GM21786 (cell line): ENCODE measurements around the gene TXNDC9.
"Not testable (repeated sequence)": the region's sequence is repeated elsewhere in the genome, so short reads cannot be mapped to it uniquely, and the experiment has no call there.

ENCODE experiments used
- ATAC-seq: cut with Tn5 transposase; IDR thresholded peaks from one replicate; pipeline ENCODE4 v1.9.1; 2021; ENCODE audit not compliant: unreplicated experiment

Gene TXNDC9, protein sequence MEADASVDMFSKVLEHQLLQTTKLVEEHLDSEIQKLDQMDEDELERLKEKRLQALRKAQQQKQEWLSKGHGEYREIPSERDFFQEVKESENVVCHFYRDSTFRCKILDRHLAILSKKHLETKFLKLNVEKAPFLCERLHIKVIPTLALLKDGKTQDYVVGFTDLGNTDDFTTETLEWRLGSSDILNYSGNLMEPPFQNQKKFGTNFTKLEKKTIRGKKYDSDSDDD

DNA sequence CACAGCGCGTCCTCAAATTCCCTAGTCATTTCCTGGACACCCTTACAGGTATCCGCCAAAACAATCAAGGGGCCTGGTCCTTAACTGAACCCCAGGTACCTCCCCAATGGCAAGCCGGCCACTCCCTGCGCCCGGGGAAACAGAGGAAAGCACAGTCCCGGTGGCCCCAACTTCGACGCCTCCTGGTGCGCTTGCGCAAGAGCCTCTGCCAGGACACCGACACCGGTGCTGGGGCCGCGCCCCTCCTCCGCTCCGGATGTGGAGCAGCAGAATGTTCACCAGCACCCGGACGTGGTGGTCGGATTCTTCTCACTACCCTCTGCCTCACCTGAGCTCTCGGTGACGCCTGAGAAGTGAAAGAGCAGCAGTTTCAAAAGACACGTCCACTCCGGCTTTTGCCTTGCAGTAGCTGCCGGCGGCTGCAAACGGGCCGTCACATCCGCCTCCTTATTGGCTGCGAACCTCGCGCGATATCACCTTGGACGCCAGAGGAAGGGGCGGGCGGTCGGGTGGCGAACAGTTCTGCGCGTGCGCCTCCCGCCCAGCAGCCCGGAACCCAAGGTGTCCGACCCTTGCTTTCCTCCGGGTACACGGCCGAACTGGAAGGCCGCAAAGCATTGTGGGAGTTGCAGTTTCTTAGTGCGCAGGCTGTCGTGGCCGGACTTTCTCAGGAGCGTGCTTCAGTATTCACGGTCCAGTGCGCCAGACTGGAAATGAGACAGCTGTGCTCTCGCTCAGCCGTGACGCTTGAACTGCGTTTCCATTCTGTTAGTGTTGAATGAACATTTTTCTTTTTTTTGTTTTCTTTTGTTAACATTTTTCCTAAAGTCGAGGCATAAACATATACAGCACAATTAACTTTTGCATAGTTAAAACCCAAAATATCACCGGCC, at the start of gene TXNDC9:
Gene TXNDC9, minus strand, starts transcription at position 423 of the 893 bp plus-strand sequence. CDS start 3,123 bp downstream, outside the sequence.
- peak; percentile 62 for ATAC-seq

DNA sequence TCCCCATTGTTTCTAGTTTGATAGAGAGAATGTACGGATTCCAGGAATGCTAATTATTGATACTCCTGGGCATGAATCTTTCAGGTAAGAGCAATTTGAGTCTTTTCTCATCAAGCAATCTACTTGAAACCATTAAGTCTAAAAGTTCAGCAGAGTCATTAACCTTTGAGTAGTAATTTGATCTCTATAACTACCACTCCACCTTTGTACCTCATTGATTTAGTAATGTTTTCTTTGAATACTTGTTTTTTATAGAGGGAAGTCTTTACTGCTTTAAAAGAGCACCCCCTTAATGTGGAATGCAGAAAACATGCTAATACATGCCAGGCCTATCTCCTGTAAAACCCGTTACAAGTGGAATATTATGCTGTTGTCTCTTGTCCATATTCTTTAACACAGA, 46.0 kb upstream of the TXNDC9 start:
- ATAC-seq = no peak

DNA sequence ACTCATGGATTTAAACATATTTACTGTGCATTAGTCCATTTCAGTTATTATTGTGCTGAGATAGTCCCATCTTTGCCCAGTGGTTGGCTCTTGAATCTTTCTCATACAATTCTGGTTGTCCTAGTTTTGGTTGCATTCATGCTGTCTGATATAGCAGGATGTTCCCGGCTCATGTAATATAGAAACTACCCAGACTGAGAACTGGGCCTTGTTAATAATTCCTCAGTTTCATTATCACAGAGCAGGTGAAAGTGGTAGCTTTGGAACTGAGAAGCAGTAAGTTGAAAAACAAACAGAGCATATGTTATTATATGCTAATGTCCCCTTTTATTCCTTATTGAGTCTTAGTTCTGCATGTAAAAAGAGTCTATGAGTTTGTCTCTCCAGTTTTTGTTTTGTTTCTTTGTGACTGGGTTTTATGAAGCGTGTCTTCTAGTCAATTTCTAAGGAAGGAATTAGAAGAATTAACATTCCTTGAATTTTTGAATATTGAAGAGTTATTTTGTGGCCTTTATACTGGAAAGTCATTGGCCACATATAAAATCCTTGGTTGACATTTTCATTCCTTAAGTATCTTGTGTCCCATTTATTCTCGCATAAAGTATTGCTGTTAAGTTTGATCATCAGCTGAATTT, 44.4 kb upstream of the TXNDC9 start:
- ATAC-seq = peak; percentile 79

DNA sequence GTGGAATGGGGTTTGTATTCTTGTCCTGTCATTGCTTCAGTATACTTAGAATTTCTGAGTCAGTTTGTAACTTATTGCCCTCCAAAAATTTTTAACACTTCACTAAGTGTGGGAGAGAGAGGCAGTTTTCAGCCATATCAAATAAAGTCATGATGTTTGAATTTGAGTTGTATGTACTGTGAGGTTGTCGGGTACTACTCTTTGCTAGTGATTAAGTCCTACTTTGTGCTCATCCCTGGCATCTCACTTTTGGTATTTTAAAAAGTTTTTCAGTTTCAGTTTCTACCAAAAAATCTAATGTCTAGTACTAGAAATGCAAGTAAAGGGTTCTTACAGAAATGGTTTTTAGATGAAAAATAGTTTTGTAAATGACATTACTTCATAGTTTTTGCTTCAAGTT, 41.7 kb upstream of the TXNDC9 start:
- ATAC-seq = peak; percentile 47

DNA sequence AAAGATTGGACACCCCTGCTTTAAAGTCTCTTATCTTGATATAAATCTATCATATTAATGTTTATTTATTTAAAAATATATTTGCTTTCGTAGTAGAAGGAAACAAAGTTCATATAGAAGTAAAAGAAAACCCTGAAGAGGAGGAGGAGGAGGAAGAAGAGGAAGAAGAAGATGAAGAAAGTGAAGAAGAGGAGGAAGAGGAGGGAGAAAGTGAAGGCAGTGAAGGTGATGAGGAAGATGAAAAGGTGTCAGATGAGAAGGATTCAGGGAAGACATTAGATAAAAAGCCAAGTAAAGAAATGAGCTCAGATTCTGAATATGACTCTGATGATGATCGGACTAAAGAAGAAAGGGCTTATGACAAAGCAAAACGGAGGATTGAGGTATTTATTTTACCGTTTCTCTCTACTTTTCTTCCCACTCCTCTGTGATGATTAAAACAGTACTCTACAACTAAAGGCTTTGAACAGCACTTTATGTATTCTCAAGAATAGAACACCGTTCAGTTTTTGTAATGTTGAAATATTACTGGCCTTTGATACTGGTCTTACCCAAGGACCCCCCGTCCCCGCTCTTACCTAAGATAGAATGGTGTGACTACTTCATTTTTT, 40.2 kb upstream of the TXNDC9 start:
- ATAC-seq = no peak

DNA sequence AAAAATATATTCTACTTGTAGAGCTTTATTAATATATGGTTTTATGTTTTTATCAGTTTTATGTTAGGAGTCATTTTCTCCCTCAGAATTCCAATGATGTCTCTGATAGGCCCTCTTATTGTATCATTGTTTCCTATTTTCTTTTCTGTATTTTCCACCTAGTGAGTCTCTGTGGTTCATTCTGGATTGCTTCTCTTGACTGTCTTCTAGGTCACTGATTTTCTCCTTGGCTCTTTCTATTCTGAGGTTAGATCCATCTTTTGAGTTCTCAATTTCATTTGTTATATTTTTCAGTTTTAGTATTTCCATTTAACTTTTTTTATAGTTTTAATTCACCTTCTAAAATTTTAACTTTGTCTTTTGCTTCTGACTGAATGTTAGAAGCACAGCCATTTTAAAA, 38.6 kb upstream of the TXNDC9 start:
- no peak for ATAC-seq

DNA sequence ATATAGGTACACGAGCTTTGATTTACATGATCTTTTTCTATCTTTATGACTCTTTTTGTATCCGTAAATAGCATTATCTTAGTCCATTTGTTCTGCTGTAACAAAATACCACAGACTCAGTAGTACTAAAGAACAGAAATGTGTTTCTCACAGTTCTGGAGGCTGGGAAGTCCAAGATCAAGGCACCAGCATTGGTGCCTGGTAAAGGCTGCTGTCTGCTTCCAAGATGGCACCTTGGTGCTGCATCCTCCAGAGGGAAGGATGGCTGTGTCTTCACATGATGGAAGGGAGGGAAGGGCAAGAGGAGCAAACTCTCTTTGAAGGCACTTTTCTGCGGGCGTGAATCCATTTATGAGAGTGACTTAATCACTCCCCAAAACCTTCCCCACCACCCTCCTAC, 37.0 kb upstream of the TXNDC9 start:
- ATAC-seq = no peak

DNA sequence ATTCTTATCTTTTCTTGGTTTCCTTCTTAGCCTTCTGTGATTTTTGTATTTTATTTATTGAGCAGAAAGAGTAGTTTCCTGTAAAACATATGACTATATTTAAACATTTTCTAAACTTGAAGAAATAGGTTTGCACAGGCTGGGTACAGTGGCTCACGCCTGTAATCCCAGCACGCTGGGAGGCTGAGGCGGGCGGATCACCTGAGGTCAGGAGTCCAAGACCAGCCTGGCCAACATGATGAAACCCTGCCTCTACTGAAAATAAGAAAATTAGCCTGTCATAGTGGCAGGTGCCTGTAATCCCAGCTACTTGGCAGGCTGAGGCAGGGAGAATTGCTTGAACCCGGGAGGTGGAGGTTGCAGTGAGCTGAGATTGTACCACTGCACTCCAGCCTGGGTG, 32.7 kb upstream of the TXNDC9 start:
- ATAC-seq = not testable (repeated sequence)

DNA sequence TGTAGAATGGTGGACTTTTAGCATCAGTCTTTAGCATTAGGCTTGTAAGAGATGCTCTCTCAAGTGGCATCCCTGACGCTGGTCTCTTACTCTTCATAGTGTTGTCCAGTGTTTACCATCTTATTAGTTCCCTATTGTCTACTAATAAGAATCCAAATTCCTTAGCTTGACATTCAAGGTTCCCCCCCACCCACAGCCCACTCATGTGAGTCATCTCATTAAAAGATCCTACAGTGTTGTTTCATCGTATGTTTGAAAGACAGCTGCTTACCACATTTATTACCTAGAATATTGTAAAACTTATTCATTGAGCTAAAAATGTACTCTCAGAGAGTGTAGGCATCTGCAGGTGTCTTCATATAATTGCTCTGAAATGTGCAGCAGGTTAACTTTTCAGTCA, 29.5 kb upstream of the TXNDC9 start:
- no peak for ATAC-seq

DNA sequence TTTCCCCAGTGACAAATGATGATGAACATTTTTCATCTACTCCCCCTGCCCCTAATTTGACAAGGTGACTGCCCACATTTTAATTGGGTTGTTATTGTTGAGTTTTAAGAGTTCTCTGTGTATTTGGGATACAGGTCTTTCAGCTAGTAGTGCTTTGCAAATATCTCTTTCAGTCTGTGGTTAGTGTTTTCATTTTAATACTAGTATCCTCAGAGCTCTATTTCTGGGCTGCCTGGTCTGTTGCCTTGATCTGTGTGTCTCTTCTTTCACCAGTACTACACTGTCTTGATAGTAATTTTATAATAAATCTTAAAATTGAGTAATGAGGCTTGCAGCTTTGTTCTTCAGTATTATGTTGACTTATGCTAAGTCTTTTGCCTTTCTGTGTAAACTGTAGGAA, 20.7 kb upstream of the TXNDC9 start:
- no peak for ATAC-seq

DNA sequence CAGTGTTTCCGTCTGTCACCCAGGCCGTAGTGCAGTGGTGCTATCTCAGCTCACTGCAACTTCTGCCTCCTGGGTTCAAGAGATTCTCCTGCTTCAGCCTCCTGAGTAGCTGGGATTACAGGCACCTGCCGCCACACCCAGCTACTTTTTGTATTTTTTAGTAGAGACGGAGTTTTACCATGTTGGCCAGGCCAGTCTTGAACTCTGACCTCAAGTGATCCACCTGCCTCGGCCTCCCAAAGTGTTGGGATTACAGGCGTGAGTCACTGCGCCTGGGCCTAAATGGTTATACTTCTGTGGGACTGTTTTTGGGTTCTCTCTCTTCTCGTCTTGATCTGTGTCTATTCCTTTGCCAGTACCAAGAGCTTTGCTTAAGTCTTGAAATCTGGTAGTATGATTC, 18.7 kb upstream of the TXNDC9 start:
- not testable (repeated sequence) for ATAC-seq

DNA sequence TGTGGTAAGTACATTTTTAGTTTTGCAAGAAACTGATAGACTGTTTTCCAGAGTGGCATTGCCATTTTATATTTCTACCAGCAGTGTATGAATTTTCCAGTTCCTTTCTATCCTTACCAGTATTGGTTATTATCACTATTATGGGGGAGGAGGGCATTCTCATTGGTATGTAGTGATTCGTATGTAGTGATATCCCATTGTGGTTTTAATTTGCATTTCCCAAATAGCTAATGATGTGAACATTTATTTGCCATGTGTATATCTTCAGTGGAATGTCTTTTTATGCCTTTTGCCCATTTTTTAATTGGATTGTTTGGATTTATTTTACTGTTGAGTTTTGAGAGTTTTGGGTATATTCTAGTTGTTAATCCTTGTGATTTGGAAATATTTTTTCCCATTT, 17.9 kb upstream of the TXNDC9 start:
- no peak for ATAC-seq

DNA sequence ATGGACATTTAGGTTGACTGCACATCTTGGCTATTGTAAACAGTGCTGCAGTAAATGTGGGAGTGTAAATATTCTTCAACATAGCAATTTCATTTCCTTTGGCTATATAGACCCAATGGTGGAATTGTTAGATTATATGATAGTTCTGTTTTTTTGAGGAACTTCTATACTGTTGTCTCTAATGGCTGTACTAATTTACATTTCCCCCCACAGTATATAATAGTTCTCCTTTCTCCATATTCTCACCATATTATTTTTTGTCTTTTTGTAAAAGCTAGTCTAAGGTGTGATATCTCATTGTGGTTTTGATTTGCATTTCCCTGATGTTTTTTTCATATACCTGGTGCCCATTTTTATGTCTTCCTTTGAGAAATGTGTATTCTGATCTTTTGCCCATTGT, 14.1 kb upstream of the TXNDC9 start:
- no peak for ATAC-seq

DNA sequence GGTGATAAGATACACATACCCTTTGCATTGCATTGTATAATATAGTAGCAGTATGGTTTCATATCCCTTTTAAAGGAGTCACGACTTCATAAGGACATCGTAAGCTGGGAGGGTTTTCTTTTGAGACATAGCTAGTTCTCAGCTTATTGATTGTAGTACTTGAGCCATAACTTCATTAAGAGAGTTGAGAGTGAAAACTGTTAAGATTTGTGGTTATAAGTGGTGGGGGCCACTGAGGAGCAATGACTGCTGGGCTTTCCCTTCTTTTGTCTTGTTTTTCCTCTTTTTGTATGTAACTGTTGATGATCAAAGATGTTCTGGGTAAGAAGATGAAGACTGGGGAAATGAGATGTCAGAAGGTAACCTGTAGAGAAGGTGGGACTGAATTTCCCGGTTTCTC, 12.0 kb upstream of the TXNDC9 start:
- ATAC-seq = no peak

DNA sequence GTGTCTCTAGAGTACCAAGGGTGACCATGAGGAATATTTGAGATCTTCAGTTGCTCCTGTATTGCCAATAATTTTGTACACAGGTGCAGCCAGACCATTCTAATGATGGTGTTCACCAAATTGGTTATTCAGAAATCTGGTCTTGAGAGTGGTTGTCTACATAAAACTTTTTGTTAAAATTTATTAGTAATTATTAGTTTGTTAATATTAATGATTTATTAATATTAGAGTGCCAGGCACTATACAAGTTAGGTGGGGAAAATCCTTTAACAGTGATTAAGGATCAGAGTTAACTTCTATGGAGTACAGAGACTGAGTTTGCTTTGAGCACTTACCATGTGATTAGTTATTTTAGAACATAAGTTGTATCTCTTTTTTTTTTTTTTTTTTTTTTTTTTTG, 10.1 kb upstream of the TXNDC9 start:
- no peak for ATAC-seq

DNA sequence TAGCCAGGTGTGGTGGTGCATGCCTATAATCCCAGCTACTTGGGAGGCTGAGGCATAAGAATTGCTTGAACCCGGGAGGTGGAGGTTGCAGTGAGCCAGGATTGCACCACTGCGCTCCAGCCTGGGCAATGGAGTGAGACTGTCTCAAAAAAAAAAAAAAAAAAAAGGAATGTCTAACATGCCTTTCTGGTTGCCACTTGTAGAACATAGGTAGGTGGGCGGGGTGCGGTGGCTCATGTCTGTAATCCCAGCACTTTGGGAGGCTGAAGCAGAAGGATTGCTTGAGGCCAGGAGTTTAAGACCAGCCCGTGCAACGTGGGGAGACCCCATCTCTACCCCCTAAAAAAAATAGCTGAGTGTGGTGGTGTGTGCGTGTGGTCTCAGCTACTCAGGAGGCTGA, 9.3 kb upstream of the TXNDC9 start:
- not testable (repeated sequence) for ATAC-seq

DNA sequence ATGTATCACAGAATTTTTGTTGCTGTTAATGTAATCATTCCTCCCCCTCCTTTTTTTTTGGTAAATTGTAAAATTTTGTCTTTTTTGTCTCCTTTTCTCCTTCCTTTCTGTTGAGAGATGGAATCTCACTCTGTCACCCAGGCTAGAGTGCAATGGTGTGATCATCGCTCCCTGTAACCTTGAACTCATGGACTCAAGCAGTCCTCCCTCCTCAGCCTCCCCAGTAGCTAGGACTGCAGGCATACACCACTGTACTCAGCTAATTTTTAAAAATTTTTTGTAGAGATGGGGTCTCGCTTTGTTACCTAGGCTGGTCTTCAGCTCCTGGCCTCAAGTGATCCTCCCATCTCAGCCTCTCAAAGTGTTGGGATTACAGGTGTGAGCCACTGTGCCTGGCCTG, 6.4 kb upstream of the TXNDC9 start:
- no peak for ATAC-seq

DNA sequence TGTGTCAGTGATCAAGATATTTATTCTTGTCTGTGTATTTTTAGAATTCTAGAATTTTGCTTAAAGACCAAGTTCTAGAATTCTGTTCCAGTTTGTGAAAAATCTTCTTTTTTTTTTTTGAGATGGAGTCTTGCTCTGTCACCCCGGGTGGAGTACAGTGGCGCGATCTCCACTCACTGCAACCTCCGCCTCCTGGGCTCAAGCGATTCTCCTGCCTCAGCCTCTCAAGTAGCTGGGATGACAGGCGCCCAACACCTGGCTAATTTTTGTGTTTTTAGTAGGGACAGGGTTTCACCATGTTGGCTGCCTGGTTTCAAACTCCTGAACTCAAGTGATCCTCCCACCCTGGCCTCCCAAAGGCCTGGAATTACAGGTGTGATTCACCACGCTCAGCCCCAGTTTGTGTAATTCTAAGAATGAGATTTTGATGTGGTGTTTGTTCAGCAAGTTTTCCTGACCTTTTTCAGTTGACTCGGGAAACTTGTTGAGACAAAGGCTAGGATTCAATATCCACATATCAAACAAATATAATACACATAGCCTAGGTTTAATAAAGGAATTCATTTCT, 4.6 kb upstream of the TXNDC9 start:
- no peak for ATAC-seq

DNA sequence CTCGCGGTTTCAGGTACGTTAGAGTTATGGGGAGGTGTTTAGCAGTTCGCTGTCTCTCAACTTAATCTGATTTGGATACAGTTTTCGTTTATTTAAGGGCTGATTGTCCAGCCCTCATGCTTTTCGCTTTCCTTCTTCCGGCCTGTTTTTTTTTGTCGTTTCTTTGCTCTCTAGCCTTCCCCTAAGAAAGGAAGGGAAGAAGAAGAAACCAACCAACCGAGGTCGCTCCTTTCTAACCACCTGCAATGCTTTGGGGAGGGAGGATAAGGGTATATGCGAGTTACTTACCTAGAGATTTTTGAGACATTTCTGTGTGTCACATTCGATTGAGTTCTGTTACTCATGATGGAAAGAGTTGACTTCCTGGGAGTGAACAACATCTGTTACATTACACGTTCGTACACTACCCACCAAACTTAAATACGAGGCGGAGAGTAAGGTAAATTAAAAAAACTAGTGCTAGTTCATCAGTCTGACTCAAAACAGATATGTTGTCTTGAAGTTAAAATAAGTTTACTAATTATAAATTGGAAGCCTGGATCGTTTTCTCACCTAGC, 2.0 kb upstream of the TXNDC9 start:
- ATAC-seq = no peak

DNA sequence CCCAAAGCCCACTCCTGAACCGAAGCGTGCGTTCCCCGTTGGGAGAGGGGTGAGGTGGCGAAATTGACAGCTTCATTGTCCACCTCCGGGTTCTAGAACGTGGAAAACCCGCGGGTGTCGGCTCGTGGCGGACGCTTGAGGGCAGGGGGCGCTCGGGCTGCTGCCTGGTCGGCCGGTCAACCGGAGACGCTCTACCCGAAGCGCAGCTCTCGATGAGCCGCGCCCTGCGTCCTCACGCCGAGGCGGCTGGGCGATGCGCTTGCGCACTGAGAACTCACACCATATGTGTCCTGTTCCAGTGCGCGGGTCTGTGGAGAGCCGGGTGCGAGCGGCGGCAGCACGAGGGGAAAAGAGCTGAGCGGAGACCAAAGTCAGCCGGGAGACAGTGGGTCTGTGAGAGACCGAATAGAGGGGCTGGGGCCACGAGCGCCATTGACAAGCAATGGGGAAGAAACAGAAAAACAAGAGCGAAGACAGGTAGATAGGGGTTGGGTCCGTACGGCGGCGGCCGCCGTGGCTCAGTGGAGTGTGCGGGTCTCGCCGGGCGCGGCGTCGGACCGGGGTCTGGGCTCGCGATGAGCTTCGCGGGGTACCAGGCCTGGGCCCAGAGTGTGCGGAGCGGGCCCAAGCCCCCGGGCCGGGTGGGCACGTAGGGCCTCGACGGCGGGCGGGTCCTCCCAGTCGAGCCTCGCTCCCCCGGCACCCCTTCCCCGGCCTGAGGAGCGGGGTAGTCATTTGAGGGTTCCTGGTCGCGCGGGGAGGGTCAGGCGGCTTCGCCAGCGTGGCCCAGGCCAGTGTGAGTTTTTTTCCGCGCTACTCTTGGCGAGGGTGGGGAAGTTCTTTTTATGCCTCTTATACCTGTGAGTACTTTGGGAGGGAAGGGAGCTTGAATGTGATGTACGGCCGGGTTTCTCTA, 1.2 kb upstream of the TXNDC9 start, which contains the start of gene EIF5B:
Gene EIF5B, plus strand, starts transcription at position 277 of the 916 bp plus-strand sequence. Its CDS starts 166 bp downstream, at position 443.
- ATAC-seq = peak; percentile 58
